K562 (cell line): Measurements from ENCODE around the gene UPK3A. TPM values are rescaled to one million over a fixed set of nuclear protein-coding genes. Genes with fewer than 3 reads are reported as not detected.

ENCODE experiments used
- FOXJ3 ChIP-seq: sonication (generic); formaldehyde crosslinking; IDR thresholded peaks from 2 replicates; pipeline ENCODE4 v1.4.0; 2020; ENCODE audit warnings: mild to moderate bottlenecking, missing genetic modification reagents
- GATAD2B ChIP-seq: fragments of 450-650 bp; IDR thresholded peaks from 2 replicates; pipeline ENCODE4 v1.6.1; 2017; ENCODE audit warnings: mild to moderate bottlenecking, borderline replicate concordance
- NCOR1 ChIP-seq: fragments of 450-650 bp; IDR thresholded peaks from 2 replicates; pipeline ENCODE4 v1.6.1; 2016; ENCODE audit warnings: mild to moderate bottlenecking, moderate library complexity
- POLR2B ChIP-seq: fragments of 450-650 bp; IDR thresholded peaks from 2 replicates; pipeline ENCODE4 v1.6.1; 2018; ENCODE audit warnings: low read depth; ENCODE audit not compliant: partially characterized antibody
- polyA plus RNA-seq, 8 experiments: library from polyadenylated mRNA; depleted of rRNA in 4 of 8; stranded (reverse) in 5 of 8; unstranded in 3 of 8; fragments of >200 nt; fragmentation: Nextera tagmentation in 2 of 8; fragmentation: Illumina TruSeq in 1 of 8; extraction: Ambion mirVana in 2 of 8; extraction: Trizol in 1 of 8; gene quantifications; 2 replicates each; pipeline versions ENCODE4 v1.2.1 to v1.2.3, GENCODE V29; 2011 to 2014; ENCODE audit warnings: inconsistent platforms in 1 of 8, missing spikeins in 1 of 8
- total RNA-seq, 7 experiments: library from RNA; depleted of rRNA in 6 of 7; stranded (reverse); fragments of >200 nt in 6 of 7; fragmentation: Illumina TruSeq in 2 of 7; extraction: Trizol in 2 of 7; gene quantifications; 2 replicates each; pipeline versions ENCODE4 v1.2.1 to v1.2.3, GENCODE V29; 2011 to 2021; ENCODE audit warnings: low replicate concordance in 1 of 7
- TF ChIP-seq, protein P1 (sequence below): sonication (generic); formaldehyde crosslinking; IDR thresholded peaks from 2 replicates; pipeline ENCODE4 v1.8.1; 2023; ENCODE audit warnings: mild to moderate bottlenecking, missing genetic modification reagents
- TF ChIP-seq, protein P2 (sequence below): fragments of 250-450 bp; sonication (Bioruptor Pico); IDR thresholded peaks from 2 replicates; pipeline ENCODE4 v1.5.0; 2021; ENCODE audit warnings: mild to moderate bottlenecking, moderate library complexity

UPK3A gene
- total and polyA plus RNA-seq, 9 of the 15 experiments (the other 6 are each of a cell fraction or from before 2014, with no cell fraction given), result not detected

DNA sequence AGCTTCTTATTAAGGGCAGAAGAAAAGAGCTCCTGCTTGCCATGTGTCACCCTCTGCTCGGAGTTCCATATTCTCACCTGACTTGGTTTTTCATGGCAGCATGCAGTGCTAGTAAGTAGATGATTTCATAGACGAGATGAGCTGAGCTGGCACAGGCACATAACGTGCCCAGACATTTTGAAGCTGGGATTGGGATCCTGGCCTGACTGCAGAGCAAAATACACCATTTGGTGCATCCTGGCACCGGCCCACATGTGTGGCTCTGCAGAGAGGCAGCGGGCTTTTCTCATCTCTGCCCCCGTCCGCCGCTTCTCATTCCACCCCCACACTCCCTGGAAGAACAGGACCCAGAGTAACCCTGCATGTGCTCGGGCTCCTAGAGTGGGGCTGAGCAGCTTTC is 49.8 kb downstream of the UPK3A start (continued):
- TF ChIP-seq NCOR1 (no peak), POLR2B (no peak), GATAD2B (no peak), FOXJ3 (CRISPR knock-in tag) (no peak)
- TF ChIP-seq, protein P1, sequence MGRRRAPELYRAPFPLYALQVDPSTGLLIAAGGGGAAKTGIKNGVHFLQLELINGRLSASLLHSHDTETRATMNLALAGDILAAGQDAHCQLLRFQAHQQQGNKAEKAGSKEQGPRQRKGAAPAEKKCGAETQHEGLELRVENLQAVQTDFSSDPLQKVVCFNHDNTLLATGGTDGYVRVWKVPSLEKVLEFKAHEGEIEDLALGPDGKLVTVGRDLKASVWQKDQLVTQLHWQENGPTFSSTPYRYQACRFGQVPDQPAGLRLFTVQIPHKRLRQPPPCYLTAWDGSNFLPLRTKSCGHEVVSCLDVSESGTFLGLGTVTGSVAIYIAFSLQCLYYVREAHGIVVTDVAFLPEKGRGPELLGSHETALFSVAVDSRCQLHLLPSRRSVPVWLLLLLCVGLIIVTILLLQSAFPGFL, result no peak
- TF ChIP-seq, protein P2, sequence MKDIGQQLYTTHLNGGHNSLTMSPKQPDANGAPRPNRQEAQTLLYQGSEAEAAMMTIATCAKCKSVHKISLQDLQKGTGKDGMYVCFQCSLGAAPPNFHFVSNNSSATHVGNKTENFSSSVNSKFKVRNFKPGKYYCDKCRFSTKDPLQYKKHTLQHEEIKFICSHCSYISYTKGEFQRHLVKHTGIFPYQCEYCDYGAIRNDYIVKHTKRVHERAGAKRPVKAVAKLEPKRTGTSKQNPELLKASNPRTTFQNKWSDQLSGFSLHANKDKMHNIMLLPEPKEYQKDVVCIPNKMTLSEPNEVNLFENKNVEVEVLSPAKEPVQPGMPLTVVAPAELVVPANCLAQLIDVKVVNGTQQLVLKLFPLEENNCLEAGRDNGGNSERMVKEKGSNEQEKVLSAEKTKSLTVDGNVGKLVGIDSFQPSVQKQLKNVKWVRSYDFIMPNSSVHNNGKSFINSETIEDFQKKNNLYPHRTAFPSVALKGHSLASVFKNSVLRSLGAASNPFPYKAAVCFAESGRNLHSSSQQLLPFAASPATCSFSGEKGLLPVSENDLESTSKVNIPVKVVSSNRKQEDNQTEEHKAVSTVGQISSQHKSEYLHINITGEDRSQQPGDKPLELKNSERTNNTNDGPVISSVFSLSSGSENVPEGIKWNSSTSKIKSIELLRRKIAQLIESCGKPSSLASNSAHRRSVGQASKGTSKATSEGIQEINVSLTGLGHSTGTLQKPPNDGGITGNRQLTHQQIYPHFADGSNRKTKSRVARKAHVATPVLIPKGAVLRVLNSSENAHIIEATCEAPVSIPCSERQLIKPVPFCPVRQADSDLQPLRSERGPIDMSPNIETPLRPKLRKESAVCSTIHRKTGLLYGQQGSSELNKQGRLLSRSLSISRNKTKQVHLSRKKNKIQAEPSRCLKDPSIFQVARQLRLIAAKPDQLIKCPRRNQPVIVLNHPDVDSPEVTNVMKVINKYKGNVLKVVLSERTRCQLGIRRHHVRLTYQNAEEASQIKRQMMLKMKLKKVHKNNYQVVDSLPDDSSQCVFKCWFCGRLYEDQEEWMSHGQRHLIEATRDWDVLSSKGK, result no peak
